Activated naive CD8-positive, alpha-beta T cell treated with anti-CD3 and anti-CD28 coated beads, Interleukin-2, amount 10 ng/mL, durations not matched to agents 7 days and 5 days (primary cell): ENCODE measurements around the gene ALDH1L1. TPM values are rescaled to one million over a fixed set of nuclear protein-coding genes. Genes with fewer than 3 reads are reported as not detected.

Experiments
- ATAC-seq: fragments of 150-1000 bp; cut with Tn5 transposase; one replicate; pipeline ENCODE4 v1.10.0; 2021; ENCODE audit warnings: low read depth, moderate library complexity
- POLR2A ChIA-PET: fragments of 350-600 bp; sonication (Branson Sonifier 250); formaldehyde crosslinking; loops from one replicate; lab custom pipeline; 2021; ENCODE audit warnings: antibody characterized with exemption; lab: Charles Lee
- DNase-seq: peaks from one replicate; pipeline ENCODE4 v3.0.0; 2021
- H3K27ac Mint-ChIP-seq: one replicate; pipeline ENCODE4 v1.8.0; 2022; ENCODE audit warnings: mild to moderate bottlenecking, mixed read lengths
- H3K27me3 Mint-ChIP-seq: one replicate; pipeline ENCODE4 v1.8.0; 2022; ENCODE audit warnings: mild to moderate bottlenecking, moderate library complexity, mixed read lengths
- H3K36me3 Mint-ChIP-seq: one replicate; pipeline ENCODE4 v1.8.0; 2021; ENCODE audit warnings: mild to moderate bottlenecking, mixed read lengths
- H3K4me1 Mint-ChIP-seq: one replicate; pipeline ENCODE4 v1.8.0; 2021; ENCODE audit warnings: mixed read lengths
- H3K4me3 Mint-ChIP-seq: one replicate; pipeline ENCODE4 v1.8.0; 2022; ENCODE audit warnings: mild to moderate bottlenecking, moderate library complexity, mixed read lengths
- H3K9me3 Mint-ChIP-seq: one replicate; pipeline ENCODE4 v1.8.0; 2021; ENCODE audit warnings: mixed read lengths
- total RNA-seq, 2 experiments: library from RNA; stranded (reverse); gene quantifications; one replicate each; pipeline ENCODE4 v1.2.3, GENCODE V29; 2021

ALDH1L1 gene
- total RNA-seq, 2 experiments from 2014 or later: not detected

GRCh38 chr3:126156468-126156867 is 23.9 kb downstream of the ALDH1L1 start:
- POLR2A ChIA-PET: no interaction called here
- no peak for ATAC-seq
- no peaks in the 10 kb centered on the region for H3K4me1 Mint-ChIP-seq
- no peaks in the 10 kb centered on the region for H3K36me3 Mint-ChIP-seq
- H3K27ac Mint-ChIP-seq: no peak overlapping the region
- DNase-seq: no peak
- no peaks in the 10 kb centered on the region for H3K27me3 Mint-ChIP-seq
- H3K9me3 Mint-ChIP-seq: no peaks in the 10 kb centered on the region
- no peak overlapping the region for H3K4me3 Mint-ChIP-seq

DNA sequence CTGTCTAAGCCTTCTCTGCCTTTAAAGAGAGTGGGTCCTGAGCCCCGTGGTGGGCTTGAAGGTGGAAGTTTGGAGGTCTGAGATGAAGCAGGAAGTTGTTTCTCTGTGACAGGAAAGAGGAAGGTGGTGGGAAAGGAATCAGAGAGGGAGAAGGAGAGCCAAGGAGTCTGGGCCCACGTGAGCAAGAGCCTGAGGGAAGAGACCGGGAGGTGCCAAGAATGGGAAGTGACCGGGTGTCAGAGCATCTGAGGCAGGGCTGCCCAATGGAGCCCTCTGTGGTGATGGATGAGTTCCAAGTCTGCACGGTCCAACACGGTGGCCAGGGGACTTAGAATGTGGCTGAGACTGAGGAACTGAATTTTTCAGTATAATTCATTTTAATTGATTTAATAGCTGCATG is 24.6 kb downstream of the ALDH1L1 start:
- no peak for ATAC-seq
- no peak overlapping the region for H3K27ac Mint-ChIP-seq
- POLR2A ChIA-PET: no interaction called here
- H3K4me1 Mint-ChIP-seq: no peaks in the 10 kb centered on the region
- no peak for DNase-seq
- no peaks in the 10 kb centered on the region for H3K9me3 Mint-ChIP-seq
- no peak overlapping the region for H3K4me3 Mint-ChIP-seq
- H3K27me3 Mint-ChIP-seq: no peaks in the 10 kb centered on the region
- no peaks in the 10 kb centered on the region for H3K36me3 Mint-ChIP-seq

DNA sequence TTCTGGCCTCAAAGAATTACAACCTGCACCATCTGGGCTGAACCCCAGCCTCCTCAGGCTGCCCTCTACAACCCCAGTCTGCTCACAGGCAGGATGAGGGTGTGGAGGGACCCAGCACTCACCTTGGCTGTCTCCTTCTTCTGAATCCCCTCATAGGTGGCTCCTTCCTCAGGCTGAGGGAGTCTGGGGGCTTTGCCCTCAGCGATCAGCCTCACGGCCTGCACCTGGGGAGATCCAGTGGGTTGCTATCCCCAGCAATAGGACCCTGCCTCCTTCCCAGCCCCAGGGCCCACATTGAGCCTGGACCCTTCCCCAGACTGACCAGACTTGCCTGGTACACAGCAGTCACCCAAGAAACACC is 25.1 kb downstream of the ALDH1L1 start:
- Mint-ChIP-seq H3K4me1 (no peaks in the 10 kb centered on the region), H3K36me3 (no peaks in the 10 kb centered on the region), H3K9me3 (no peaks in the 10 kb centered on the region), H3K27ac (no peak overlapping the region), H3K27me3 (no peaks in the 10 kb centered on the region), H3K4me3 (no peak overlapping the region)
- POLR2A ChIA-PET: no interaction called here
- DNase-seq (no peak), ATAC-seq (no peak)

GRCh38 chr3:126154391-126155279 is 25.8 kb downstream of the ALDH1L1 start:
- no peak for ATAC-seq
- H3K27me3 Mint-ChIP-seq: no peaks in the 10 kb centered on the region

DNA sequence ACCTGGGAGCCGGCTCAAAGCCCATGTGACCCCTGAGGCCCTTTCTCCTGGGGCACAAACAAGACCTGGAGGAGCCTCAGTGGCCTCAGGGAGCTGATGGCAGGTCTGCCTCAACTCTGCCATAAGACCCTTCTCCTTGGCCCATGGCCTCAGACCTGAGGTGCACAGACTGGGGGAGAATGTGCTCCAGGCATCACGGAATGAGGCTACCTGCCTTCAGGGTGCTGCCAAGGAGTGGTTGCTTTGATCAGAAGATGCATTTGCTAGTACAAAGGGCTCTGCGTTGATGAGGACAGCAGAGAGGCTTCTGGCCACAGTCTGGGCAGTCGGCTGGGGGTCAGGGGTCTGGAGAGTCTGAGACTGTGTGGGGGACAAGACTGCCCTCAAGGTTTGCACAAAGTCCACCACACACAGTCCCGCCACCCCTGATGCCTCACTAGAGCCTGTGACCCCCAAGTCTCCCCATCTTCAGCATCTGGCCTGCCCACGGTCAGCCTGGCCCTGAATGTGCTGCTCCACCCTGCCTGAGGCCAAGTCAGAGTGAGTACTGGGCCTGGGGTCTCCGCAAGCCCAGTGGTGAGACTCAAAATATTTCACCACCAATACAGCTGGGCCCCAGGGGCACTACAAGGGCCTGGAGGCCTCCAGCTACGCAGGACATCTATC is 26.6 kb downstream of the ALDH1L1 start:
- Mint-ChIP-seq H3K9me3 (no peaks in the 10 kb centered on the region), H3K4me1 (no peaks in the 10 kb centered on the region), H3K27me3 (no peaks in the 10 kb centered on the region), H3K27ac (no peak overlapping the region), H3K36me3 (no peaks in the 10 kb centered on the region), H3K4me3 (no peak overlapping the region)
- POLR2A ChIA-PET: no interaction called here
- ATAC-seq (no peak), DNase-seq (no peak)

More at GRCh38 chr3:126154391-126155279, 25.8 kb downstream of the ALDH1L1 start:
- no peaks in the 10 kb centered on the region for H3K9me3 Mint-ChIP-seq
- no peak for DNase-seq
- H3K27ac Mint-ChIP-seq: no peak overlapping the region
- H3K4me1 Mint-ChIP-seq: no peaks in the 10 kb centered on the region
- no peaks in the 10 kb centered on the region for H3K36me3 Mint-ChIP-seq
- POLR2A ChIA-PET: no interaction called here
- no peak overlapping the region for H3K4me3 Mint-ChIP-seq

GRCh38 chr3:126152901-126153694 is 27.3 kb downstream of the ALDH1L1 start:
- POLR2A ChIA-PET: no interaction called here
- no peak for ATAC-seq
- Mint-ChIP-seq H3K27ac (no peak overlapping the region), H3K9me3 (no peaks in the 10 kb centered on the region), H3K4me3 (no peak overlapping the region), H3K4me1 (no peaks in the 10 kb centered on the region), H3K27me3 (no peaks in the 10 kb centered on the region), H3K36me3 (no peaks in the 10 kb centered on the region)
- no peak for DNase-seq

GRCh38 chr3:126152458-126152857 is 27.9 kb downstream of the ALDH1L1 start:
- H3K27ac Mint-ChIP-seq: no peak overlapping the region
- no peaks in the 10 kb centered on the region for H3K36me3 Mint-ChIP-seq
- no peaks in the 10 kb centered on the region for H3K27me3 Mint-ChIP-seq
- POLR2A ChIA-PET: no interaction called here
- ATAC-seq: no peak
- DNase-seq: no peak
- H3K9me3 Mint-ChIP-seq: no peaks in the 10 kb centered on the region
- no peaks in the 10 kb centered on the region for H3K4me1 Mint-ChIP-seq
- H3K4me3 Mint-ChIP-seq: no peak overlapping the region

DNA sequence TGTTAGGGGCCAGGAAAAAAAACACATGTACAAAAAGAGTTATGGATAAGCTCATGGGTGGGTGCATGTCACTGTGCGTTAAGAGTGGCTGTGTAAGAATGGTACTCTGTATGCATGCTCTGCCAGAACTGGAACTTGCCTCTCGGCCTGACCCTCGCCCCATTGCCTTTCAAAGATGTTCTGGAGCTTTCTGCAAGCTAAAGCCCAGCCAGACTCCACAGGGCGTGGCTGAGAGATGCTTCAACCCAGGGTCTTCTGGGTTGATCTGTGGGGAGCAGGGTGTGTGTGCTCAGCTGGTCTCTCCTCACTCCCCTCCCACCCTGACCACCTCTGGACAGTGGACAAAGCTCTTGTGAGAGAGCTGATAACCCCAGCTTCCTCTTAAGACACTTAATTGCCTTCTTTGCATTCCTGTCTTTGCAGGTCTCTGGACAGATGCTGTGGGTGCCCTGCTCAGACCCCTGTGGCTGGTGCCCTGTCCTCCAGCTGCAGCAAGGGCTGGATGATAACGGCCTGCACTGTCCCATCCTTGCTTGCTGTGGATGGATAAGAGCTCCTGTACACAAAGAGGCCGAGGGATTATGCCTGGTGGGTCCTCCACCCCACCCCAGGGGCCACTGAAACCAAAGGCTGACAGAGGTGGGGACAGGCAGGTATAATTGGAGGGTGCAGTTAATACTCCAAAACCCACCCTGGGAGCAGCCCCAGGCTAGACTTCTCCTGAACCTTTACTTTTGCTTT is 28.7 kb downstream of the ALDH1L1 start:
- POLR2A ChIA-PET: no interaction called here
- no peak overlapping the region for H3K4me3 Mint-ChIP-seq
- no peak for DNase-seq

DNA sequence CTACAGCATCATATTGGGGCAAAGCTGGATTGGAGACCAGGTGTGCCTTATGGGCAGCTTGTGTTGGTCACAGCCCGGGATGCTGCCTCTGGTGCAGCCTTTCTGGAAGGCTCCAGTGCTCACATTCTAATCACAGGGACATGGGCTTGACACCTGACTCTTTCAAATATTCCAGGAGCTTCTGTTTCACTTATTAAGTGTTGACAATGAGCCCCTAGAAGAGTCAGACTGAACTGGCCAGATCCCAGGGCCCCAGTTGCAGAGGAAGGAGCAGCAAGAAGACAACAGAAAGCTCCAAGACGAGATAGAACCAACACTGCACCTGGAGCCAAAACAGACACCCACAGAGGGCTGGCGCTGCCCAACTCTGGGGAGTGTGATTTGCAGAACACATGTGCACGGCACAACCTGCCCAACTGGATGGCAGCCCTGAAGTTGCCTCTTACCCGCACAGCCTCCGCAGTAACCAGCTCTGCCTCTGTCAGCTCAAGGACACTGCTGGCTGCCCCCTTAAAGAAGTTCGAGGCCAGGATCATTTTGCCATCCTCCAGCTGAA is 30.3 kb downstream of the ALDH1L1 start:
- no peak for DNase-seq
- Mint-ChIP-seq H3K9me3 (no peaks in the 10 kb centered on the region), H3K36me3 (no peaks in the 10 kb centered on the region), H3K27me3 (peaks cover 2% of the 10 kb centered on the region), H3K27ac (no peak overlapping the region), H3K4me1 (no peaks in the 10 kb centered on the region), H3K4me3 (no peak overlapping the region)
- POLR2A ChIA-PET: no interaction called here
- ATAC-seq: no peak

More for the DNA sequence above, 28.7 kb downstream of the ALDH1L1 start:
- H3K4me1 Mint-ChIP-seq: no peaks in the 10 kb centered on the region
- no peak overlapping the region for H3K27ac Mint-ChIP-seq
- no peaks in the 10 kb centered on the region for H3K9me3 Mint-ChIP-seq
- no peak for ATAC-seq
- no peaks in the 10 kb centered on the region for H3K36me3 Mint-ChIP-seq
- H3K27me3 Mint-ChIP-seq: no peaks in the 10 kb centered on the region

- POLR2A ChIA-PET: no interaction called here
- H3K4me1 Mint-ChIP-seq: no peaks in the 10 kb centered on the region
- H3K4me3 Mint-ChIP-seq: no peak overlapping the region
- H3K27ac Mint-ChIP-seq: no peak overlapping the region
- ATAC-seq (no peak), DNase-seq (no peak)
- H3K9me3 Mint-ChIP-seq: no peaks in the 10 kb centered on the region
- H3K27me3 Mint-ChIP-seq: peaks cover 4% of the 10 kb centered on the region
- H3K36me3 Mint-ChIP-seq: no peaks in the 10 kb centered on the region
Measured at GRCh38 chr3:126149256-126149902, 31.0 kb downstream of the ALDH1L1 start.

GRCh38 chr3:126147932-126148683 is 32.3 kb downstream of the ALDH1L1 start:
- DNase-seq: no peak
- H3K27ac Mint-ChIP-seq: no peak overlapping the region
- ATAC-seq: no peak
- H3K4me1 Mint-ChIP-seq: no peaks in the 10 kb centered on the region
- POLR2A ChIA-PET: no interaction called here
- H3K9me3 Mint-ChIP-seq: no peaks in the 10 kb centered on the region
- no peak overlapping the region for H3K4me3 Mint-ChIP-seq
- peaks cover 15% of the 10 kb centered on the region for H3K27me3 Mint-ChIP-seq
- H3K36me3 Mint-ChIP-seq: no peaks in the 10 kb centered on the region
